HepG2 (cell line): ENCODE data around the gene CACNG1. TPM values are rescaled to one million over a fixed set of nuclear protein-coding genes. Genes with fewer than 3 reads are reported as not detected.

Source experiments
- ATAC-seq: fragments of 200-7000 bp; cut with Tn5 transposase; 3 replicates; pipeline ENCODE4 v1.9.1; 2020; ENCODE audit warnings: mild to moderate bottlenecking, moderate library complexity
- BruUV-seq: library from RNA; stranded (reverse); fragments of 400-500 nt; replicated peaks from 2 replicates; lab custom pipeline; 2021; lab: Mats Ljungman, UMichigan
- CTCF ChIA-PET: fragments of 300-600 bp; formaldehyde crosslinking; extraction: SDS; loops from one replicate; lab custom pipeline; 2021; ENCODE audit warnings: low total read pairs, inconsistent platforms, low intra/inter-chr PET ratio; lab: Yijun Ruan, JAX
- POLR2A ChIA-PET: fragments of 350-600 bp; sonication (Branson Sonifier 250); formaldehyde crosslinking; loops from one replicate; lab custom pipeline; 2020; ENCODE audit warnings: antibody characterized with exemption, inconsistent platforms; lab: Yijun Ruan, JAX
- DNase-seq: peaks from one replicate; pipeline ENCODE4 v3.0.0-alpha.2; 2015; ENCODE audit warnings: low spot score
- FAIRE-seq: peaks from 3 replicates; lab custom pipeline; 2011; peaks lifted over from hg19 to GRCh38; lab: Jason Lieb, UNC
- H2AFZ ChIP-seq: one replicate; pipeline ENCODE4 v1.6.1; 2011; ENCODE audit warnings: low read length, inconsistent platforms
- H3K27ac ChIP-seq: fragments of 300-600 bp; 3 replicates; pipeline ENCODE4 v1.8.0; 2011; ENCODE audit warnings: mixed run types, mild to moderate bottlenecking, mixed read lengths, low read length, inconsistent platforms; ENCODE audit not compliant: insufficient read depth; ENCODE audit errors: extremely low read length
- H3K27me3 ChIP-seq, 2 experiments: fragments of 200-600 bp in 1 of 2; 2 replicates in 1 of 2; 3 replicates in 1 of 2; pipeline versions ENCODE4 v1.6.0 to v1.8.0; 2011; ENCODE audit warnings: low read length in 2 of 2, mild to moderate bottlenecking in 2 of 2, moderate library complexity in 2 of 2, inconsistent platforms in 1 of 2; ENCODE audit not compliant: insufficient read depth in 2 of 2, control insufficient read depth in 1 of 2
- H3K36me3 ChIP-seq, 2 experiments: fragments of 200-600 bp in 1 of 2; replicated peaks in 1 of 2; 2 replicates in 1 of 2; 3 replicates in 1 of 2; pipeline versions ENCODE4 v1.5.1 to v1.8.0; 2011; ENCODE audit warnings: low read length in 2 of 2, inconsistent platforms in 1 of 2; ENCODE audit not compliant: insufficient read depth in 2 of 2, control insufficient read depth in 1 of 2
- H3K4me1 ChIP-seq: 2 replicates; pipeline ENCODE4 v1.5.1; 2012; ENCODE audit warnings: low read length, inconsistent platforms; ENCODE audit not compliant: insufficient read depth
- H3K4me2 ChIP-seq: 2 replicates; pipeline ENCODE4 v1.6.0; 2011; ENCODE audit warnings: low read depth, low read length, inconsistent platforms
- H3K4me3 ChIP-seq, 3 experiments: fragments of 200-600 bp in 1 of 3; sonication (generic), shearing (Covaris generic) in 1 of 3; replicated peaks in 1 of 3; 2 replicates each; pipeline ENCODE4 v1.5.1; 2011 to 2016; ENCODE audit warnings: low read length in 3 of 3, inconsistent platforms in 2 of 3, low read depth in 2 of 3, mild to moderate bottlenecking in 2 of 3, control low read depth in 1 of 3, mixed read lengths in 1 of 3; ENCODE audit not compliant: insufficient read depth in 1 of 3
- H3K79me2 ChIP-seq: one replicate; pipeline ENCODE4 v1.6.1; 2011; ENCODE audit warnings: low read length, inconsistent platforms; ENCODE audit not compliant: insufficient read depth
- H3K9ac ChIP-seq: 2 replicates; pipeline ENCODE4 v1.6.0; 2011; ENCODE audit warnings: mild to moderate bottlenecking, low read depth, low read length, inconsistent platforms; ENCODE audit not compliant: insufficient read depth
- H3K9me3 ChIP-seq: 2 replicates; pipeline ENCODE4 v1.5.1; 2012; ENCODE audit warnings: mild to moderate bottlenecking, low read length
- H4K20me1 ChIP-seq: 2 replicates; pipeline ENCODE4 v1.6.0; 2011; ENCODE audit warnings: inconsistent platforms, mild to moderate bottlenecking, low read length, moderate library complexity; ENCODE audit not compliant: insufficient read depth
- JUND ChIP-seq: sonication (generic); formaldehyde crosslinking; IDR thresholded peaks from 2 replicates; pipeline ENCODE4 v1.8.0; 2022; ENCODE audit warnings: mild to moderate bottlenecking, missing genetic modification reagents
- NCOR1 ChIP-seq: fragments of 200-600 bp; sonication (generic); IDR thresholded peaks from 2 replicates; pipeline ENCODE4 v1.7.0; 2017; ENCODE audit warnings: antibody characterized with exemption, low read length, borderline replicate concordance
- NONO ChIP-seq, 2 experiments: fragments of 450-650 bp in 1 of 2; sonication (generic) in 1 of 2; formaldehyde crosslinking in 1 of 2; IDR thresholded peaks in 1 of 2; conservative IDR thresholded peaks in 1 of 2; 2 replicates each; pipeline versions ENCODE4 v1.6.1 to v1.8.0; 2017 to 2022; ENCODE audit warnings: mild to moderate bottlenecking in 1 of 2, missing genetic modification reagents in 1 of 2, moderate library complexity in 1 of 2
- SP4 ChIP-seq: sonication (generic); formaldehyde crosslinking; IDR thresholded peaks from 2 replicates; pipeline ENCODE4 v1.8.1; 2023; ENCODE audit warnings: mild to moderate bottlenecking, missing genetic modification reagents
- TBP ChIP-seq: sonication (generic); formaldehyde crosslinking; IDR thresholded peaks from 2 replicates; pipeline ENCODE4 v1.5.0; 2020; ENCODE audit warnings: missing genetic modification reagents
- ZBTB4 ChIP-seq: sonication (generic); formaldehyde crosslinking; IDR thresholded peaks from 2 replicates; pipeline ENCODE4 v1.4.0; 2020; ENCODE audit warnings: missing genetic modification reagents, mild to moderate bottlenecking, borderline replicate concordance
- ZKSCAN1 ChIP-seq: fragments of 150-350 bp; IDR thresholded peaks from 2 replicates; pipeline ENCODE4 v1.6.1; 2014; ENCODE audit warnings: low read length
- ZNF598 ChIP-seq: sonication (generic); formaldehyde crosslinking; IDR thresholded peaks from 2 replicates; pipeline ENCODE4 v1.5.1; 2020; ENCODE audit warnings: mild to moderate bottlenecking, missing genetic modification reagents, borderline replicate concordance
- ZNF792 ChIP-seq: IDR thresholded peaks from 2 replicates; pipeline ENCODE4 v1.6.1; 2016
- WGBS: methylation state at CpG from one replicate; pipeline ENCODE4 v1.1.6; 2017; ENCODE audit warnings: low lambda C conversion rate; 5-methylcytosine and 5-hydroxymethylcytosine counted together
- in situ Hi-C: cut with HindIII; loops from 2 replicates; pipeline ENCODE4 v1.10.0; 2017; ENCODE audit warnings: low pct_unique_long_range_greater_than_20kb; ENCODE audit not compliant: extremely low pct_ligation_motif_present
- intact Hi-C: fragments of 100-400 bp; cut with micrococcal nuclease; formaldehyde crosslinking; loops from one replicate; pipeline ENCODE4 v1.10.0; 2022; ENCODE audit not compliant: unreplicated experiment
- polyA plus RNA-seq, 8 experiments: library from polyadenylated mRNA; depleted of rRNA in 3 of 8; stranded (reverse) in 7 of 8; unstranded in 1 of 8; fragments of >200 nt; fragmentation: Illumina TruSeq in 4 of 8; extraction: Trizol in 4 of 8; gene quantifications; 2 replicates each; pipeline versions ENCODE4 v1.2.1 to v1.2.3, GENCODE V29; 2011 to 2016; ENCODE audit warnings: low read depth in 4 of 8, missing spikeins in 1 of 8, mixed read lengths in 1 of 8; ENCODE audit not compliant: insufficient read depth in 1 of 8
- total RNA-seq, 5 experiments: library from RNA; depleted of rRNA; stranded (reverse); fragments of >200 nt; fragmentation: Illumina TruSeq; extraction: Trizol; gene quantifications; 2 replicates each; pipeline ENCODE4 v1.2.3, GENCODE V29; 2016; ENCODE audit warnings: low read depth in 1 of 5
- TF ChIP-seq, protein P1 (sequence below): IDR thresholded peaks from 2 replicates; pipeline ENCODE4 v1.6.1; 2012; ENCODE audit warnings: low read depth, low read length, improper control_type of control experiment

CACNG1 gene
- total and polyA plus RNA-seq, 2 of the 13 experiments (the other 11 are each of a cell fraction or from before 2014, with no cell fraction given), result not detected

DNA sequence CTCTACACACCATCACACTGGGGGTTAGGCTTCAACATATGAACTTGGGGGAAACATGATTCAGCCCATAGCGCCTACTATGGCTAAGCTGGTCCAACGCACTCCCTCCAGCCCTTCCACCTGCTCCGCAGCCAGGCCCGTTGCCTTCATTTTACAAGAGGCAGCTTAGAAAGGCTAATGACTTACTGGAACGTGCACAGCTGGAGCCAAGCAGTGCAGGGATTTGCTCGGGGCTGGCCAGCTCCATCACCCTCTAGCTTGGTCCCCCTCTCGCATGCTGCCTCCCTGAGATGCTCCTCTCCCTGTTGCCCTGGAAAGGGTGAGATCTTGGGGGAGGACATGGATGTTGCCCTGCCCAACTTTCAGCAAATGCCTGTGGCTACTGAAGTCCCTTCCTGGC is 2.8 kb upstream of the CACNG1 start:
- BruUV-seq, result no TSS peak
- in situ Hi-C loops, result no loop called here
- no peak for TF ChIP-seq SP4
- TF ChIP-seq TBP, result no peak
- TF ChIP-seq JUND (CRISPR knock-in tag), result no peak
- TF ChIP-seq ZNF598 (CRISPR knock-in tag), result no peak
- no peak for TF ChIP-seq NCOR1
- no peak for TF ChIP-seq ZNF792 (CRISPR knock-in tag)
- TF ChIP-seq, protein P1, sequence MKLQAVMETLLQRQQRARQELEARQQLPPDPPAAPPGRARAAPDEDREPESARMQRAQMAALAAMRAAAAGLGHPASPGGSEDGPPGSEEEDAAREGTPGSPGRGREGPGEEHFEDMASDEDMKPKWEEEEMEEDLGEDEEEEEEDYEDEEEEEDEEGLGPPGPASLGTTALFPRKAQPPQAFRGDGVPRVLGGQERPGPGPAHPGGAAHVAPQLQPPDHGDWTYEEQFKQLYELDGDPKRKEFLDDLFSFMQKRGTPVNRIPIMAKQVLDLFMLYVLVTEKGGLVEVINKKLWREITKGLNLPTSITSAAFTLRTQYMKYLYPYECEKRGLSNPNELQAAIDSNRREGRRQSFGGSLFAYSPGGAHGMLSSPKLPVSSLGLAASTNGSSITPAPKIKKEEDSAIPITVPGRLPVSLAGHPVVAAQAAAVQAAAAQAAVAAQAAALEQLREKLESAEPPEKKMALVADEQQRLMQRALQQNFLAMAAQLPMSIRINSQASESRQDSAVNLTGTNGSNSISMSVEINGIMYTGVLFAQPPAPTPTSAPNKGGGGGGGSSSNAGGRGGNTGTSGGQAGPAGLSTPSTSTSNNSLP, result no peak
- no peak for TF ChIP-seq ZBTB4 (CRISPR knock-in tag)
- TF ChIP-seq ZKSCAN1, result no peak
- no peak for TF ChIP-seq NONO (IDR thresholded peaks at IDR 0.05)
- no peak for TF ChIP-seq NONO (CRISPR knock-in tag; conservative IDR thresholded peaks at IDR 0.05)
- 52% methylated on average over 7 of the region's 7 CpGs for WGBS
- intact Hi-C loops, result no loop called here
- peaks cover 7% of the 10 kb centered on the region; the same call in 1 of the 2 replicates for H3K4me1 ChIP-seq
- no peak overlapping the region for H3K4me2 ChIP-seq
- no peaks in the 10 kb centered on the region for H4K20me1 ChIP-seq
- H3K27ac ChIP-seq, result no peak overlapping the region
- H3K9ac ChIP-seq, result no peak overlapping the region
- DNase-seq (no peak), FAIRE-seq (no peak), ATAC-seq (no peak)
- H2AFZ ChIP-seq, result no peak overlapping the region
- no peak overlapping the region for H3K4me3 ChIP-seq
- peaks cover 3 to 24% of the 10 kb centered on the region in 2 experiments; a peak in 3 of 5 replicates for H3K27me3 ChIP-seq
- no peaks in the 10 kb centered on the region for H3K36me3 ChIP-seq
- H3K79me2 ChIP-seq, result no peaks in the 10 kb centered on the region
- CTCF ChIA-PET, result no interaction called here
- POLR2A ChIA-PET, result no interaction called here
- H3K9me3 ChIP-seq, result no peaks in the 10 kb centered on the region
